ENCODE data around the gene INO80B.
"Not testable (repeated sequence)": the region's sequence is repeated elsewhere in the genome, so short reads cannot be mapped to it uniquely, and the experiment has no call there.

Gene INO80B

DNA sequence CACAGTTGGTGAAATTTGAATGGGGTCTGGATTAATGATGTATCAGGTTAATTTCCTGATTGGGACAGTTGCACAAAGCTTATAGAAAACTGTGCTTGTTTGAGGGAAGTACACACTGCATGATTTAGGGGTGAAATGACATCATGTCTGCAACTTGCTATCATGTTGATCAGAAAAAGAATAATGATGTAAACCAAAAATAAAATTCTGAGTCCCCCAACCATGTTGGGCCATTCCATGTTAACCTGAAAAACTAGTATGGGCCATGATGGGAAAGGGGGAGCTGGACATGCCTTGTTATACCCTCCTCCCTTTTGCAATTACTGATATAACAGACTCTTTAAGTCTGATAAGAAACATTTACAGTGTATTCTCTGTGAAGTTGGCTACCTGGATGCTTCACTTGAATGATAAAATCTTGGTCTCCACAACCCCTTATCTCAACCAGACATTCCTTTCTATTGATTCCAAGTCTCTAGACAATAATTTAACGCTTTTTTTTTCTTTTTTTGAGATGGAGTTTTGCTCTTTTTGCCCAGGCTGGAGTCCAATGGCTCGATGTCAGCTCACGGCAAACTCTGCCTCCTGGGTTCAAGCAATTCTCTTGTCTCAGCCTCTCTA is 4.2 kb upstream of the INO80B start:
- no peak for DNase-seq

DNA sequence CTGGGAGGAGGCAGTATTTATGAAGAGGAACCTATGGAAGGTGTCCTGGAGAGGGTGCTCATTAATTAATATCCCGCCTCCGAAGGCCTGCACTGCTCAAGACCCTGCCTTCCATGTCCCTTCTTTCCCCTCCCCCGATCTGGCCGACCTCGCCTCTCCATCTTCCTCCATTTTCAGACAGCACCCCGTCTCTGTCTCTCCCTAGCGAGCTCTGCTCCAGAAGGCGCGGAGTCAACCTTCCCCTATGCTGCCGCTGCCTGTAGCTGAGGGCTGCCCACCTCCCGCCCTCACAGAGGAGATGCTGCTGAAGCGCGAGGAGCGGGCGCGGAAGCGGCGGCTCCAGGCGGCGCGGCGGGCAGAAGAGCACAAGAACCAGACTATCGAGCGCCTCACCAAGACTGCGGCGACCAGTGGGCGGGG is 2.3 kb downstream of the INO80B start:
- no peak for DNase-seq

DNA sequence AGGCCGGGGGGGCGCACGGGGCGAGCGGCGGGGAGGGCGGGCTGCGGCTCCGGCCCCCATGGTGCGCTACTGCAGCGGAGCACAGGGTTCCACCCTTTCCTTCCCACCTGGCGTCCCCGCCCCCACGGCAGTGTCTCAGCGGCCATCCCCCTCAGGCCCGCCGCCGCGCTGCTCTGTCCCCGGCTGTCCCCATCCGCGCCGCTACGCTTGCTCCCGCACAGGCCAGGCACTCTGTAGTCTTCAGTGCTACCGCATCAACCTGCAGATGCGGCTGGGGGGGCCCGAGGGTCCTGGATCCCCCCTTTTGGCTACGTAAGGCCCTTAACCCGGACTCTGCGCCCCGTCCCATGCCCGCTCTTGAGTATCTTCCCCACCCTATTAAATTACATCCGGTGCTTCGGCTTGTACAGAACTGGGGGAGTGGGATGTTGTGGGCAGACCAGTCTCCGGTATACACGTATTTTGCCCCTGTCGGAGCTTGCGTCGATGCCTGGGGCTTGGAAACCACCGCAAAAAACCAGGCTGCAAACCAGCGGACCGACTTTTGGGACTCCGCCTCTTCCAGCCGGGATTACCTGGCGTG is 2.8 kb downstream of the INO80B start:
- peak; percentile 89 for DNase-seq

DNA sequence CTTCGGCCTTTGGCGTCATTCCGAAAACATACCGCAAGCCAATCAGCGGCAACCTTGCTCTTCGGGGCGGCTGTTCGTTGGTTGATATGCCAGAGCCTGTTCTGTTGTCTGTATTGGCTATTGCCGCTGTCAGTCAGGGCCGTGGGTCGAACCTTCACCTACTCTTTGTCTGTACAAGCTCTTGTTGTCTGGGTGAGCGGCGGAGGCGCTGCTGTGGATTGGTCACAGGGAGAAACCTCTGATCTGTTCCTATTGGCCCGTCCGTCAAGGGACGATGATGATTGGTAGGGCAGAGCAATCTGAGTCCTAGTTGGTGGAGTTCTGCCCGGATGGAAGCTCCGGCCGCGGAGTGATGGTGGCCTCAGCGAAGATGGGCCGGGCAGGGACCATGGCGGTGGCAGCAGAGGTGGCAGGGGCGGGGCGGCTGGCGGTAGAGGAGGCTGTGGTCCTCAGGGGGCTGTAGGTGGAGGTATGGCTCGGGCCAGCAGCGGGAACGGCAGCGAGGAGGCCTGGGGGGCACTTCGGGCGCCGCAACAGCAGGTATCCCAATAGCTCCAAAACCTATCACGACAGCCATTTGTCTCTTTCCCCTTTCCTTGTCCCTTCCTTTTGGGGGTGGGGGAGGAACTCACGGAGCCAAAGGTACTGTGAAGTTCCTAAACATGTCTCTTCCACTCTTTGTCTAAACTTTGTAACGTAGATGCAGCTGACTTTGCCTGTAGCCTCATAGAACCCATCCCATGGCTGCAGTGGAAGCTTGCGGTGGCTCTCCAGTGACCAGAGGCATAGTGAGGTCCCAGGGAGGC is 3.4 kb downstream of the INO80B start, which contains the start of gene WBP1:
Gene WBP1 (plus strand): TSS at position 307 of the 806 bp plus-strand sequence. CDS start 165 bp downstream, at position 472.
- peak; percentile 98 for DNase-seq

DNA sequence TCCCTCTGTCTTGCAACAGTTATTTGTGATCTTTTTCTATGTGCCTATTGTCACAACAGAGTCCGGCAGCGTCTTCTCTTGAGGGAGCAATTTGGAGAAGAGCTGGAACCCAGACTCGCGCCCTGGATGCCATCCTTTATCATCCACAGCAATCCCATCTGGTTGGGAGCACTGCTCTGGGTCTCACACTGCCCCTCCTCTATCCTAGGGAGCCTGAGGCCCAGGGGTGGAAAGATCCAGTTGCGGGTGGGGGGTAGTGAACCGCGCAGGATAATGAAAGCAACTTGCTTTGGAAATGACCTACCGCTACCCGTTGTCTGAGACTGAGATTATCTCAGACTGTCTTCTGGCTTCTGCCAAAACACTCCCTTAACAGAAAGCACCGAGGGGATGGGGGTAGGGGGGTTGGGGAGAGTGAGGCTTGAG is 4.1 kb downstream of the INO80B start:
- no peak for DNase-seq

DNA sequence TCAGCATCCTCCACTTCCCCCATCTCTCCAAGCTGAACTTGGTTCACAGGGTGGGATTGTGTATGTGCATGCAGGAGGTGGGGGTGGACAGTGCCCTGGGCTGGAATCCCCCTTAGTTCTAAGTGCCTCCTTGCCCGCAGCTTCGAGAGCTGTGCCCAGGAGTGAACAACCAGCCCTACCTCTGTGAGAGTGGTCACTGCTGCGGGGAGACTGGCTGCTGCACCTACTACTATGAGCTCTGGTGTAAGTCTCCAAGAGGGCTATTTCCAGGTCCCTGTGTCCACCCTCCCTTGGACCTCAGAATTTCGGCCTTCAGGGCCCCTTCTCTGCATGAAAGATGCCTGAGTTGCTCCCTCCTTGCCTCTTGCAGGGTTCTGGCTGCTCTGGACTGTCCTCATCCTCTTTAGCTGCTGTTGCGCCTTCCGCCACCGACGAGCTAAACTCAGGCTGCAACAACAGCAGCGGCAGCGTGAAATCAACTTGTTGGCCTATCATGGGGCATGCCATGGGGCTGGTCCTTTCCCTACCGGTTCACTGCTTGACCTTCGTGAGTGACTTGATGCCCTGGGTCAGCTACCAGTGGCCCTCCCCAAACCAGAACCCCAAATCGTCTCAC is 4.7 kb downstream of the INO80B start:
- not testable (repeated sequence) for DNase-seq

DNA sequence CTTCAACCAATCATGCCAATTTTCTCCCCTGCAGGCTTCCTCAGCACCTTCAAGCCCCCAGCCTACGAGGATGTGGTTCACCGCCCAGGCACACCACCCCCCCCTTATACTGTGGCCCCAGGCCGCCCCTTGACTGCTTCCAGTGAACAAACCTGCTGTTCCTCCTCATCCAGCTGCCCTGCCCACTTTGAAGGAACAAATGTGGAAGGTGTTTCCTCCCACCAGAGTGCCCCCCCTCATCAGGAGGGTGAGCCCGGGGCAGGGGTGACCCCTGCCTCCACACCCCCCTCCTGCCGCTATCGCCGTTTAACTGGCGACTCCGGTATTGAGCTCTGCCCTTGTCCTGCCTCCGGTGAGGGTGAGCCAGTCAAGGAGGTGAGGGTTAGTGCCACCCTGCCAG is 5.3 kb downstream of the INO80B start:
- not testable (repeated sequence) for DNase-seq

DNA sequence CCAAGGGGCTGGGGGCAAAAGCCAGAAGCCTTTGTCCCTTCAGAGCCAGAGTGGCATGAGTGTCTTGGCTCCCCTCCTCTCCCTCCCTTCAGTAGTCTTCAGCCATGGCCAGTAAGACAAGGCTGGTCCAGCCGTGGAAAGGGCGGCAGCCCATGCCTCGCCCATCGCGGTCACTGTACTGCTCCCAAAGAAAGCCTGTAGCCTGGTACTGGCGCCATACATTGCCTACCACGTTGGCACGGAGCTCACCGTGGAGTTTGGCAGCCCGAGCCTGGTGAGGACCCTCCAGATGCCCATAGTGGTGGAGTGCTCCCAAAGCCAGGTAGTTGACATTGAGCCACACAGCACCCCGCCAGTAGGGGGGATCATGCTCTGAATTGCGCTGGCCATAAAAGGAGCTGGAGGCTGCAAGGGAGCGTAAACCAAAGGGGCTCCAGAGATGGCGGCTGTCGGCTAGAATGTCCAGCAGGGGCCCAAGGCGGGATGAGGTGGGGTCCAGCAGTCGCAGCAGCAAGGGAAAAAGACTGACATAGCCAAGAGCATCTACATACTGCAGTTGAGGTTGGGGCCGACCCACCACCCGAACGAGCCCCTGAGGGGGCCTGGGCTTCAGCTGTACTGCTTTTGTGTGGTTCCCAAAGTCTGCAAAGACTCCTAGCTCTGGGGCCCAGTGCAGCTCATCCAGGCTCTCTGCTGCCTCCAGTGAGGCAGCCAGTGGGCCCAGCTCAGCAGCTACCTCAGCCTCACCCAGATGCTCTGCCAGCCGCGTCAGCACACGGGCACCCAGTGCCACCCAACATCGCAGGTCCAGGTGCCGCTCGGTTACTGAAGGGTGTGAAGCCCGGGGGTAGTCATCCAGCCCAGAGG is 6.5 kb downstream of the INO80B start:
- DNase-seq, result no peak

DNA sequence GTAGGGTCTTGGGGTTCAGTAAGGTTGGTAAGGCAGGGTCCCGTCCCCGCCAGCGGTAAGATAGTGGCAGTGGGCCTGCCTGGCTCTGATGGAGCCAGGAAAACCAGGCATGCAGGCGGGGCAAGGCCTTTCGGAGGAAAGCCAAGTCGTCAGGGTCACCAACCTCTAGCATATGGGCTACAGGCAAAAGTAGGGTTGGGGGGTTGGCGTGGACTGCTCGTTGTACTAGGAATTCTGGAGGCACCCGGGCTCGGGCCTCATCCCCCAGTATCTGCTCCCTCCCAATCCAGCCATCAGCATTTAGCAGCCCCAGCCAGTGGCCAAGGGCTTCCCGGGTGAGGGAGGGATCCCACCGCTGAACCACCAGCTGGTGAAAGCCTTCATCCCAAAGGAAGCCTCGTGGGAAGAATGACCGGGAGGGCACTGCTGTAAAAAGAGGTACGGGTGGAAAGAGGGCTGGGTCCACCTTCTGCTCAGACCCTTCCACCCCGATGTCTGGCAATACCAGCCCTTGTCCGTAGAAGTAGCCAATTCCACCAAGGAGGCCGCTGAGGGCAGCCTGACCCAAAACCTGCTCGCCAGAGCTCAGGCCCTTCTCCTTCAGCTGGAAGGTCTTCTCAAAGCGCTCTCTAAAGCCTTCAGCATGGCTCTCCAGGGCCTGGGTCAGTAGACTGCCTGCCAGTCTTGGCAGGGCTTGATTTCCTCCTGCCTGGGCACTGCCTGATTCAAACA is 7.3 kb downstream of the INO80B start:
- no peak for DNase-seq

DNA sequence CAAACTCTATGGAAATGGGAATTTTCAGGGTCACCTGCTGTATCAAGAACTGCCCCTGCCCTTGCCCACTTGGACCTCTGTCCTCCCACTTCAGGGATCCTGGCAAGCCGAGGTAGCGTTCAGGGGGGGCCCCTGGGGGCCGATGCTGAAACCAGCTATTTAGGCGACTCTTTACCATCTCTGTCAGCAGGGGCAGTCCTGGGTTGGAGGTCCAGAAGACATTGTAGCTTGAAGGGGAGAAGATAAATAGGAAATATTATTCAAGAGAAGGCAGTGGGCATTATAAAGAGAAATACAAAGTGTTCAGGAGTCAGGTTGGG is 7.9 kb downstream of the INO80B start:
- no peak for DNase-seq

DNA sequence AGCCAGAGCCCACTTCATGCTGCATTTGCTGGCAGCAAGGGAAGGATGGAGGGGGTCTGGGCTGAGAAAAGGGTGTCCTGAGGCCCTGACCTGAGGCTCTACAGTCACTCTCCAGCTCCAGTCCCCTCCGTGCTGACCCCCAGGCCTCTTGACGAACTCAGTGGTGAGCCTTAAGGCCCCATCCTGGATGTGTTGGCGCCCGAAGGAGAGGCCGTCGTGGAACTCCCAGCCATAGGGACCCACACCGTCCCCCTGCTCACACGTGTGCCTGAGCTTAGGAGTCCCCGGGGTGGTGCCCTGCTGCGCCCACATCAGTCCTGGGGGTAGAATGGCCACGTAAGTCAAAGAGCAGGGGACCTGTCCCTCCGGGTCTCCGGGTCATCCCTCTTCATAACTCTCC is 9.5 kb downstream of the INO80B start:
- no peak for DNase-seq

DNA sequence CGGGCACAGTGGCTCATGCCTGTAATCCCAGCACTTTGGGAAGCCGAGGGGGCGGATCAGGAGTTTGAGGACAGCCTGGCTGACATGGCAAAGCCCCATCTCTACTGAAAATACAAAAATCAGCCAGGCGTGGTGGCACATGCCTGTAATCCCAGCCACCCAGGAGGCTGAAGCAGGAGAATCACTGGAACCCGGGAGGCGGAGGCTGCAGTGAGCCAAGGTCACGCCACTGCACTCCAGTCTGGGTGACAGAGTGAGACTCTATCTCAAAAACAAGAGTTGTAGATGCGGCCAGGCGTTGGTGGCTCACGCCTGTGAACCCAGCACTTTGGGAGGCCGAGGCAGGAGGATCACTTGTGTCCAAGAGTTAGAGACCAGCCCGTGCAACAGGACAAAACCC is 15.9 kb downstream of the INO80B start:
- not testable (repeated sequence) for DNase-seq

DNA sequence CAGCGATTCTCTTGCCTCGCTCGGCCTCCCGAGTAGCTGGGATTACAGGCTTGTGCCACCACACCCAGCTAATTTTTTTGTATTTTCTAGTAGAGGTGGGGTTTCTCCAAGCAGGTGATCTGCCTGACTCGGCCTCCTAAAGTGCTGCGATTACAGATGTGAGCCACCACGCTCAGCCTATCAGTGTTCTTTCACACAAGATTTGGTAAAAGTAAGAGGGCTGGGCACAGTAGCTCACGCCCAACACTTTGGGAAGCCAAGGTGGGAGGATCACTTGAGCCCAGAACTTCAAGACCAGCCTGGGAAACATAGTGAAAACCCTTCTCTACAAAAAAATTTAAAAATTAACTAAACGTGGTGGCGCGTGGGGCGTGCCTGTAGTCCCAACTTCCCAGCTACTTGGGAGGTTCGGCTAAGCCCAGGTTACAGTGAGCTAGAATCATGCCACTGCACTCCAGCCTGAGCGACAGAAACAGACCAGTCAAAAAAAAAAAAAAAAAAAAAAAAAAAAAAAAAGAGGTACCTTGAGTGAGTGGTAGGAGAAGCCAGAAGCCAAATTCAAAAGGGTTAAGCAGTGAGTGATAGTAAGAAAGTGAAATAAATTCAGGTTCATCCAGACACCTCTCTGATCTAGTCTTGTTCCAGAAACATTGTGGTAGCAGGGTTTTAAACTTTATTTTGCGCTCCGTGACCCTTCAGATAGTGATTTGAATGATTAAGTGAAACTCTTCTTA is 16.6 kb downstream of the INO80B start:
- no peak for DNase-seq

DNA sequence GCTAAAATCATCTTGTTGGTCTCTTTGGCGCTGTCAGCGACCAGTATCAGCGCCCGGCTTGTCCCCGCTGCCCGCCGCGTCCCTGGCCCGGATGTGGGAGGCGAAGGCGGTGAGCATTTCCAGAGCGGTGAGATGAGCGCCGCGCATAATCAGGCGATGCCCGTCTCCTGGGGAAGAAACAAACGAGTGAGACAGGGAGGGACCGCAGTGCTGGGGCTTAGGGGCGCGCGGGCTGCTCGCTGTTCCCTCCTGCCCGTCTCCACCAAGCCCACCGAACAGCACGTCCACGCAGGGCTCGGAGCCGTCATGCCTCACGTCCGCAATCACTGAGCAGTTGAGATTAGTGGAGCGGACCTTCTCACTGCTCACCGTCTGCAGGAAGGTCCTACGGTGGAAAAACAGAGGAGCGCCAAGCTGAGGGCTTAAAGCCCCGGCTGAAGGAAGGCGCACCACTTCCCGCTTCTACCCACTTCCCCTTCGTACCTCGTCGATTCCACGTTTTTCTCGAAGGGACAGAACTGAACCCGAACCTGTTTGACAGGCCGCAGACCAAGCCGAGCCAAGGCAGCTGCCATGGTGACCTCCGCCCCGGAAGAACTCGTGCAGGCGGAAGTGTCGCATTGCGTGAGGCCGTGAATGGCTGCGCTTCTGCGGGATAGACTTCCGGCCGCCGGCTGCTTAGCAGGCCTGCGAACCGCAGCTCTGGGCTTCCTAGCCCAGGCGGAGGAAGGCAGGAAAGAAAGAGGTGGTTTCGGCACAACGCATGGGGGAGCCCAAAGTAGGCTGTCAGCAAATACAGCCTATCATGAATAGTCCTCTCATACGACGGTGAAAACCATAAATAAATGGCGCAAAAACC is 17.4 kb downstream of the INO80B start, which contains the start of gene MRPL53:
Gene MRPL53 (minus strand): TSS at position 595 of the 859 bp plus-strand sequence. CDS start 20 bp downstream, at position 575.
- DNase-seq, result peak; percentile 97

DNA sequence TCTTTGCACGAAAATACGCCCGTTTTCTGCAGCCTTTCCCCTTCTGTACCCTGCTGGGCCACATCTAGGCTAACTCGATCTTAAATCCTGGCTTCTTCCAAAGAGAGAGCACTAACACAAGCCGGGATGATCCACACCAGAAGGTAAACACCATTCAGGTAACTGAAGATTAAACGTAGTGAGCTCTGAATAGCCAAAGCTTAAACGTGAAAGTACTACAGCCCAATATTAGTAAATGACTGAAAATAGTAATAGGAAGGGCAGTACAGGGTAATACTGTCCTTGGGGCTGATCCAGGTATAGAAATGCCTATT is 18.0 kb downstream of the INO80B start:
- DNase-seq, result no peak

DNA sequence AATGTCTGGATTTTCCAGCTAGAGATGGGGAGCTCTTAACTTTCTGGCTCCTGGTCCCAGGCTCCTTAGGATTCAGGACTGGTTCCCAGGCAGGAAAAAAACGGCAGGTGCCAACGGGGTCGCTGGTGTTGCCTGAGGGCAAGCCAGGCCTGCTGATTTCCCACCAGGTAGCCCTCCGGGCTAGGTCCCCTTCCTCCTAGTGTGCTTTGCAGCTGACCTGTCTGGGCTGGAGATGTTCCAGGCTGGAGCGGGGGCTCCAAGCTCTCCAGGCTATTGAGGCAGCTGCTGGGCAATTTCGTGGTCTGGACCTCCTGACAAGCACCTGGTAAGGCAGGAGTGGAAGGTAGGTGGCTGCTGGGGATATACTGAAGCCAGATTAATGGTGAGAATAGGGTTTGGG is 19.6 kb downstream of the INO80B start:
- DNase-seq, result no peak

DNA sequence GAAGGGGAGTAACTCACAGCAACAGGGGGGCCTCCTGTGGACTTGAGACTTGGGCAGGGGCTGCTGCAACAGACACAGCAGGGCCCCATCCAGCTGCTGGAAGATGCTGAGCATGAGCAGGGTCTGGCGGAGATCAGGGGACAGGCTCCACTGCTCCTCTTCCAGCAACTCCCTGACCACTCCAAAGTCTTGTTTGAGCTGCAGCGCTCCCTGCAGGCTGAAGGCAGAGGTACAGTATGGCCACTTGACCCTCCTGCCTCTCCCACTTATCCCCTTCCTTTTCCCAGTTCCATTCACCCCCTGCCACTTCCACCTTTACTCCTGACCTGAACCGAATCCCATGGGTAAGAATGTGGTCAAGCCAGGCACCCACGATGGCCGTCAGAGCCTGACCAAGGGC is 20.0 kb downstream of the INO80B start:
- no peak for DNase-seq

DNA sequence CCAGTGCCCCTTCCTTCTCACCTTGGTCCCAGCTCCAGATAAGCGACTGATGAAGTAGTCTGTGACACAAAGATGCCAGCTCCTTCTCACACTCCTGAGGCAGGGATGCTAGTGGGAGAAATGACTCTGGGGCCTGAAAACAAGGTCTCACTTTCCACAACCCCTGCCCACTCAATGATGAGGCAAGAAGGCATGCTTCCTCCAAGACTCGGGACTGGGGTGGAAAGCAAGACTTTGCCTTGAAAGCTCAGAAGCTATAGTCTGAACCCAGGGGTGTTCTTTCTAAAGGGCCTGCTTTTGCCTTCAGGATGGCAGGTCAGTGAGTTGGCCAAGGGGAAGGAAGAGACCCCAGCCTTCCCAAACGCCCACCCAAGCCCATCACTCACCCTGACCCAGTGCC is 26.5 kb downstream of the INO80B start:
- no peak for DNase-seq

DNA sequence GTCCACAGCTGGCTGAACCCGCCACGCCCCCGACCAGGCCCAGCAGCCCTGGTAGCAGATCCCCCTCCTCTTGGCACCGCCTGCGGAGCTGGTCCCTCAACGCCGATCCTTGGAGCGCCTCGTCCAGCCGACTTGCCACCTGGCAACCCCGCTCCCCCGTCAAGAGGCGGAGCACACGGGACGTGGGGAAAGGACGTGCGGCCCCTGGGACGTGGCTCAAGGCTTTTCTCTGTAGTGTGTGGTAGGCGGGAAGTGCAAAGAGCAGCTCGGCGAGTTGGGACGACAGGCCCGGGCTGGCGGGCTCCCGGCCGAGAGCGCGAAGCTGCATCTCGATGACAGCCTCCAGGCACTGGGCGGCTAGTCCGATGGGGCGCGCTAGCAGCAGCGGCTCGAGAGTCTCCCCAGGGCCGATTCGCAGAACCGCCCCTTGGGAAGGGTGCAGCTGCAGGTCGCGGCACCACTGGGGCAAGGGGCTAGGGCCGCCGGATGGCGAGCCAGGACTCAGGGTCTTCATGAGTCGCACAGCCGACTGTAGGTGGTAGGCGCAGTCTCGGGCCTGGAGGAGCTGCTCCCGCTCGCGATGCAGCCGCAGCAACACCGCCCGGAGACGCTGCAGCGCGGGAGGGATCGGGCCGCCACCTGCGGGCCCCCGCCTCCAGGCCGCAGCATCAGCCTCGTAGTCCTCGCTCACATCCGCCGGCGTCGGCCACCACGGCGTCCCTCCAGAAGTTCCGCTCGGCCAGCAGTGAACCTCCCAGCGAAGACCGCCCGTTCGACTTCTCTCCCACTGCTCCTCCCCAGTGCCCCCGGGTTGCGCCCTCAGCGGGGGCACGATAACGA is 27.3 kb downstream of the INO80B start:
- peak; percentile 60 for DNase-seq

Measured in CD4-positive, alpha-beta T cell treated with Interleukin-17A for 4 hours (primary cell).